ENCODE measurements around the gene CT45A6.
"Not testable (repeated sequence)": the region's sequence is repeated elsewhere in the genome, so short reads cannot be mapped to it uniquely, and the experiment has no call there.

The CT45A6 gene

GRCh38 chrX:135802687-135803086, at the start of gene CT45A6:
Gene CT45A6, minus strand, starts transcription at chrX:135802787. Its CDS starts 3,794 bp downstream, at chrX:135798993.
- DNase-seq = not testable (repeated sequence)

- DNase-seq = not testable (repeated sequence)
Measured at GRCh38 chrX:135837180-135837579, 34.6 kb upstream of the CT45A6 start, which contains the start of gene CT45A7. Gene CT45A7, minus strand, starts transcription at chrX:135837280. Its CDS starts 3,747 bp downstream, at chrX:135833533.

- DNase-seq = not testable (repeated sequence)
Measured at GRCh38 chrX:135819912-135820311, 17.3 kb upstream of the CT45A6 start, which contains the start of gene CT45A2. Gene CT45A2, minus strand, starts transcription at chrX:135820012. Its CDS starts 3,747 bp downstream, at chrX:135816265.

GRCh38 chrX:135785403-135785802, 17.2 kb downstream of the CT45A6 start, which contains the start of gene CT45A5:
Gene CT45A5, minus strand, starts transcription at chrX:135785503. Its CDS starts 3,774 bp downstream, at chrX:135781729.
- DNase-seq = not testable (repeated sequence)

GRCh38 chrX:135768091-135768490, 34.5 kb downstream of the CT45A6 start, which contains the start of gene CT45A3:
Gene CT45A3, minus strand, starts transcription at chrX:135768191. Its CDS starts 3,747 bp downstream, at chrX:135764444.
- not testable (repeated sequence) for DNase-seq

- DNase-seq = not testable (repeated sequence)
Measured at GRCh38 chrX:135744739-135745138, 57.8 kb downstream of the CT45A6 start.

Measured in activated naive CD4-positive, alpha-beta T cell treated with anti-CD3 and anti-CD28 coated beads, Interleukin-2, amount 50 U/mL, for 16 hours (primary cell).